ENCODE measurements around the gene AFM. TPM values are rescaled to one million over a fixed set of nuclear protein-coding genes. Genes with fewer than 3 reads are reported as not detected.

Gene AFM
- total and polyA plus RNA-seq, 11 donors, result not detected

GRCh38 chr4:73523126-73523525, 41.6 kb downstream of the AFM start:
- Histone ChIP-seq H3K27ac (no peak overlapping the region), H3K4me3 (no peak overlapping the region), H3K9me3 (no peaks in the 10 kb centered on the region), H3K27me3 (peaks cover 0 to 6% (median 0%) of the 10 kb centered on the region in 9 donors), H3K36me3 (no peaks in the 10 kb centered on the region), H3K4me1 (no peaks in the 10 kb centered on the region)
- ATAC-seq, result no peak
- no peak for DNase-seq
- TF ChIP-seq CTCF (IDR thresholded peaks at IDR 0.05), result no peak
- 82 to 88% (median 84%) methylated on average over 2 of the region's 2 CpGs for WGBS, 4 donors
- intact Hi-C loops (cut with DNase I), result no loop called here

- WGBS, 4 donors, result 52 to 68% (median 61%) methylated on average over 1 of the region's 1 CpG
- Histone ChIP-seq H3K4me1 (no peaks in the 10 kb centered on the region), H3K27ac (no peak overlapping the region), H3K27me3 (peaks cover 0 to 6% (median 0%) of the 10 kb centered on the region in 9 donors), H3K36me3 (no peaks in the 10 kb centered on the region), H3K4me3 (no peak overlapping the region), H3K9me3 (no peaks in the 10 kb centered on the region)
- no peak for TF ChIP-seq CTCF (IDR thresholded peaks at IDR 0.05)
- no peak for TF ChIP-seq POLR2A (IDR thresholded peaks at IDR 0.05)
- ATAC-seq (no peak), DNase-seq (no peak)
- intact Hi-C loops (cut with DNase I), result no loop called here
Observed at GRCh38 chr4:73525611-73526010, 44.1 kb downstream of the AFM start.

GRCh38 chr4:73527196-73527595, 45.7 kb downstream of the AFM start:
- H3K4me1 ChIP-seq, result no peaks in the 10 kb centered on the region
- intact Hi-C loops (cut with DNase I), result no loop called here
- no peak overlapping the region for H3K4me3 ChIP-seq
- no peak for DNase-seq
- no peaks in the 10 kb centered on the region for H3K9me3 ChIP-seq
- TF ChIP-seq POLR2A (IDR thresholded peaks at IDR 0.05) (no peak), CTCF (IDR thresholded peaks at IDR 0.05) (no peak)
- peaks cover 0 to 6% (median 0%) of the 10 kb centered on the region in 9 donors for H3K27me3 ChIP-seq
- H3K27ac ChIP-seq, result no peak overlapping the region
- ATAC-seq, result no peak
- no peaks in the 10 kb centered on the region for H3K36me3 ChIP-seq
- WGBS, 4 donors, result 68 to 89% (median 75%) methylated on average over 1 of the region's 1 CpG

GRCh38 chr4:73528171-73528570, 46.6 kb downstream of the AFM start:
- H3K27me3 ChIP-seq, result peaks cover 0 to 6% (median 0%) of the 10 kb centered on the region in 9 donors
- 88 to 94% (median 90%) methylated on average over 2 of the region's 2 CpGs for WGBS, 4 donors
- no peak for ATAC-seq
- TF ChIP-seq POLR2A (IDR thresholded peaks at IDR 0.05) (no peak), CTCF (IDR thresholded peaks at IDR 0.05) (no peak)
- H3K4me3 ChIP-seq, result no peak overlapping the region
- H3K27ac ChIP-seq, result no peak overlapping the region
- H3K9me3 ChIP-seq, result no peaks in the 10 kb centered on the region
- no peak for DNase-seq
- H3K36me3 ChIP-seq, result no peaks in the 10 kb centered on the region
- no peaks in the 10 kb centered on the region for H3K4me1 ChIP-seq
- intact Hi-C loops (cut with DNase I), result no loop called here

Data from heart left ventricle (tissue), 16 donors.